WTC11 (cell line): Measurements from ENCODE around the gene CAMSAP3. TPM values are rescaled to one million over a fixed set of nuclear protein-coding genes. Genes with fewer than 3 reads are reported as not detected.

Source experiments
- ATAC-seq: fragments of 200-7000 bp; cut with Tn5 transposase; 2 replicates; pipeline ENCODE4 v1.10.0; 2021; ENCODE audit warnings: mild to moderate bottlenecking, moderate library complexity
- CTCF ChIA-PET: fragments of 300-600 bp; sonication (Branson Sonifier 250); formaldehyde crosslinking; loops from one replicate; lab custom pipeline; 2021; ENCODE audit warnings: antibody characterized with exemption; lab: Charles Lee
- POLR2A ChIA-PET: fragments of 350-600 bp; sonication (Branson Sonifier 250); formaldehyde crosslinking; loops from one replicate; lab custom pipeline; 2021; ENCODE audit warnings: antibody characterized with exemption; lab: Charles Lee
- DNase-seq: peaks from one replicate; pipeline ENCODE4 v3.0.0; 2021; ENCODE audit warnings: low spot score
- H3K27ac Mint-ChIP-seq: 2 replicates; pipeline ENCODE4 v1.8.0; 2021; ENCODE audit warnings: mixed read lengths
- H3K27me3 Mint-ChIP-seq: 2 replicates; pipeline ENCODE4 v1.8.0; 2021; ENCODE audit warnings: low read depth, mild to moderate bottlenecking, moderate library complexity, mixed read lengths
- H3K36me3 Mint-ChIP-seq: 2 replicates; pipeline ENCODE4 v1.8.0; 2021; ENCODE audit warnings: mixed read lengths
- H3K4me1 Mint-ChIP-seq: 2 replicates; pipeline ENCODE4 v1.8.0; 2022; ENCODE audit warnings: mixed read lengths
- H3K4me3 Mint-ChIP-seq: 2 replicates; pipeline ENCODE4 v1.8.0; 2021; ENCODE audit warnings: mild to moderate bottlenecking, moderate library complexity, mixed read lengths
- H3K9me3 Mint-ChIP-seq: 2 replicates; pipeline ENCODE4 v1.8.0; 2021; ENCODE audit warnings: mixed read lengths
- AR ChIP-seq: fragments of 250-450 bp; sonication (Bioruptor Pico); IDR thresholded peaks from 2 replicates; pipeline ENCODE4 v1.9.0; 2021; ENCODE audit warnings: mild to moderate bottlenecking
- CBFB ChIP-seq: sonication (generic); formaldehyde crosslinking; IDR thresholded peaks from 2 replicates; pipeline ENCODE4 v1.8.1; 2022; ENCODE audit warnings: mild to moderate bottlenecking, low read depth, missing genetic modification reagents
- CREM ChIP-seq: sonication (generic); formaldehyde crosslinking; IDR thresholded peaks from 2 replicates; pipeline ENCODE4 v1.8.1; 2022; ENCODE audit warnings: mild to moderate bottlenecking, missing genetic modification reagents, moderate library complexity
- ETV6 ChIP-seq: sonication (generic); formaldehyde crosslinking; IDR thresholded peaks from 2 replicates; pipeline ENCODE4 v1.8.1; 2022; ENCODE audit warnings: mild to moderate bottlenecking, missing genetic modification reagents
- FOXP1 ChIP-seq: sonication (generic); formaldehyde crosslinking; IDR thresholded peaks from 2 replicates; pipeline ENCODE4 v1.8.0; 2022; ENCODE audit warnings: missing genetic modification reagents, mild to moderate bottlenecking, moderate library complexity, borderline replicate concordance
- JAZF1 ChIP-seq: fragments of 250-450 bp; sonication (Bioruptor Pico); IDR thresholded peaks from 2 replicates; pipeline ENCODE4 v1.9.0; 2021; ENCODE audit warnings: moderate library complexity, mild to moderate bottlenecking, inconsistent platforms
- NR2C2 ChIP-seq: sonication (generic); formaldehyde crosslinking; IDR thresholded peaks from 2 replicates; pipeline ENCODE4 v1.8.0; 2022; ENCODE audit warnings: mild to moderate bottlenecking, missing genetic modification reagents
- RELA ChIP-seq: sonication (generic); formaldehyde crosslinking; IDR thresholded peaks from 2 replicates; pipeline ENCODE4 v1.8.1; 2022; ENCODE audit warnings: missing genetic modification reagents, mild to moderate bottlenecking, borderline replicate concordance
- SP1 ChIP-seq: sonication (generic); formaldehyde crosslinking; conservative IDR thresholded peaks from 2 replicates; pipeline ENCODE4 v1.8.1; 2022; ENCODE audit warnings: missing genetic modification reagents
- TEAD1 ChIP-seq: sonication (generic); formaldehyde crosslinking; IDR thresholded peaks from 2 replicates; pipeline ENCODE4 v1.8.0; 2022; ENCODE audit warnings: mild to moderate bottlenecking, missing genetic modification reagents
- USF2 ChIP-seq: sonication (generic); formaldehyde crosslinking; IDR thresholded peaks from 2 replicates; pipeline ENCODE4 v1.8.1; 2023; ENCODE audit warnings: mild to moderate bottlenecking, missing genetic modification reagents, moderate library complexity
- ZBTB21 ChIP-seq: sonication (generic); formaldehyde crosslinking; IDR thresholded peaks from 2 replicates; pipeline ENCODE4 v1.8.1; 2023; ENCODE audit warnings: mild to moderate bottlenecking, missing genetic modification reagents, borderline replicate concordance
- ZNF219 ChIP-seq: sonication (generic); formaldehyde crosslinking; IDR thresholded peaks from 2 replicates; pipeline ENCODE4 v1.8.0; 2023; ENCODE audit warnings: missing genetic modification reagents, mild to moderate bottlenecking, borderline replicate concordance
- ZNF317 ChIP-seq: sonication (generic); formaldehyde crosslinking; IDR thresholded peaks from 2 replicates; pipeline ENCODE4 v1.8.1; 2023; ENCODE audit warnings: low read depth, mild to moderate bottlenecking, moderate library complexity, missing genetic modification reagents, borderline replicate concordance
- ZNF423 ChIP-seq: fragments of 250-450 bp; sonication (Bioruptor Pico); IDR thresholded peaks from 2 replicates; pipeline ENCODE4 v2.1.2; 2022; ENCODE audit warnings: mild to moderate bottlenecking, moderate library complexity
- ZNF425 ChIP-seq: fragments of 250-450 bp; sonication (Bioruptor Pico); conservative IDR thresholded peaks from 2 replicates; pipeline ENCODE4 v1.9.0; 2021; ENCODE audit warnings: mild to moderate bottlenecking
- total RNA-seq: library from RNA; stranded (reverse); gene quantifications from 3 replicates; pipeline ENCODE4 v1.2.3, GENCODE V29; 2021
- TF ChIP-seq, protein P1 (sequence below): sonication (generic); formaldehyde crosslinking; IDR thresholded peaks from 2 replicates; pipeline ENCODE4 v1.8.1; 2023; ENCODE audit warnings: mild to moderate bottlenecking, missing genetic modification reagents, moderate library complexity

CAMSAP3 gene
- total RNA-seq, 1 experiment from 2014 or later = 27.8 TPM

GRCh38 chr19:7550169-7550770 is 45.4 kb upstream of the CAMSAP3 start:
- no peak overlapping the region for H3K27ac Mint-ChIP-seq
- H3K4me1 Mint-ChIP-seq = peaks cover 8% of the 10 kb centered on the region
- ChIA-PET CTCF (interaction anchor here (0.6 to 2.3 kb wide), 9 partner anchors 18 to 370 kb away, joined by 4 to 18 read pairs (median 6); partner anchors contain the start of gene TRAPPC5), POLR2A (interaction anchor here (0.8 kb wide), 1 partner anchor 28 kb away, joined by 3 read pairs; no protein-coding TSS in a partner anchor)
- ATAC-seq = no peak
- TF ChIP-seq FOXP1 (0 out of 2 replicates have a peak, but pooled peaks have one; percentile 46), RELA (CRISPR knock-in tag) (0 out of 2 replicates have a peak, but pooled peaks have one; percentile 58), ETV6 (CRISPR knock-in tag) (no peak)
- peaks cover 12% of the 10 kb centered on the region for H3K36me3 Mint-ChIP-seq
- no peaks in the 10 kb centered on the region for H3K9me3 Mint-ChIP-seq
- DNase-seq = no peak
- H3K27me3 Mint-ChIP-seq = peaks cover 5% of the 10 kb centered on the region; the same call in 1 of the 2 replicates
- peak overlapping the region; percentile 74 for H3K4me3 Mint-ChIP-seq

DNA sequence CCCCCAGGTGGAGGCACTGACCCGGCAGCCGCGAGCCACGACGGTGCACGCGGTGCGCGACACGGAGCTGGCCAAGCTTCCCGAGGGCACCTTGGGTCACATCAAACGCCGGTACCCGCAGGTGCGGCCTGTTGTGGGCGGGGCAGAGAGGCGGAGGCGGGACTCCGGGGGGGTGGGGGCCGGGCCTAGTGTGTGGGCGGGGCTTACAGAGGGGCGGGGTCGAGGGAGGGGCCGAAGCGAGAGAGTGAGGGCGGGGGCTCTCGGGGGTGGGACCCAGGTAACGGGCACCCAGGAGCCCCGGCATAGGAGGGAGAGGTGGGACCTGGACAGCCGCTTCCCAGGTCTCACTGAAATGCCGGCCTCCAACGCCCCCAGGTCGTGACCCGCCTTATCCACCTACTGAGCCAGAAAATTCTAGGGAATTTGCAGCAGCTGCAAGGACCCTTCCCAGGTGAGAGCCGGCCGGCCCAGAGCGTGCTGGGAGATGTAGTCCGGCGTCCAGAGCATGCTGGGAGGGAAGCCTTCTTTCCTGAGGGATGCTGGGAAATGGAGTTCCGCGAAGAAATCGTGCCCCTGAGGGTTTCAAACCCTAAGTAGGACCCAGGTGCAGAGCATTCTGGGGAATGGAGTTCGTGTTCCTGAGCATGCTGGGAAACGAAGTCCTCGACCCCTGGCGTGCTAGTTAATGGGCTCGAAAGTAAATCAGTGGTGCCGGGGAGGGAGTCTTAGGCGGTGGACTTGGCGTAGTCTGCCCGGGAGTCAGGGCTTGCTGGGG is 44.5 kb upstream of the CAMSAP3 start:
- DNase-seq (peak; percentile 95), ATAC-seq (peak; percentile 86)
- Mint-ChIP-seq H3K36me3 (peaks cover 12% of the 10 kb centered on the region), H3K4me3 (peak overlapping the region; percentile 74), H3K27me3 (peaks cover 5% of the 10 kb centered on the region; the same call in 1 of the 2 replicates), H3K4me1 (peaks cover 8% of the 10 kb centered on the region), H3K27ac (peak overlapping the region; percentile 71), H3K9me3 (no peaks in the 10 kb centered on the region)
- ChIA-PET CTCF (interaction anchor here (0.6 to 2.3 kb wide), 9 partner anchors 17 to 370 kb away, joined by 3 to 18 read pairs (median 6); partner anchors contain the start of gene TRAPPC5), POLR2A (interaction anchor here (0.8 kb wide), 1 partner anchor 29 kb away, joined by 3 read pairs; no protein-coding TSS in a partner anchor)
- TF ChIP-seq CREM (CRISPR knock-in tag) = peak; percentile 48; the same call in 1 of the 2 replicates
- TF ChIP-seq SP1 (CRISPR knock-in tag) = peak; percentile 99
- TF ChIP-seq USF2 (CRISPR knock-in tag) = peak; percentile 55
- TF ChIP-seq TEAD1 (CRISPR knock-in tag) = peak; percentile 60; the same call in 1 of the 2 replicates
- TF ChIP-seq AR (CRISPR knock-in tag) = no peak
- no peak for TF ChIP-seq JAZF1
- TF ChIP-seq ZNF317 (CRISPR knock-in tag) = no peak

GRCh38 chr19:7552781-7553180 is 42.9 kb upstream of the CAMSAP3 start:
- no peak for DNase-seq
- peaks cover 8% of the 10 kb centered on the region for H3K4me1 Mint-ChIP-seq
- TF ChIP-seq ZNF219 (CRISPR knock-in tag) (no peak), ZBTB21 (CRISPR knock-in tag) (no peak), ZNF423 (no peak), CBFB (CRISPR knock-in tag) (no peak), ZNF425 (no peak), NR2C2 (CRISPR knock-in tag) (no peak)
- TF ChIP-seq, protein P1, sequence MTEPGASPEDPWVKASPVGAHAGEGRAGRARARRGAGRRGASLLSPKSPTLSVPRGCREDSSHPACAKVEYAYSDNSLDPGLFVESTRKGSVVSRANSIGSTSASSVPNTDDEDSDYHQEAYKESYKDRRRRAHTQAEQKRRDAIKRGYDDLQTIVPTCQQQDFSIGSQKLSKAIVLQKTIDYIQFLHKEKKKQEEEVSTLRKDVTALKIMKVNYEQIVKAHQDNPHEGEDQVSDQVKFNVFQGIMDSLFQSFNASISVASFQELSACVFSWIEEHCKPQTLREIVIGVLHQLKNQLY (CRISPR knock-in tag) = no peak
- no peak overlapping the region for H3K4me3 Mint-ChIP-seq
- ATAC-seq = no peak
- H3K9me3 Mint-ChIP-seq = no peaks in the 10 kb centered on the region
- POLR2A ChIA-PET = interaction anchor here (0.7 to 0.8 kb wide), 3 partner anchors 37 to 116 kb away, joined by 3 to 5 read pairs (median 3); partner anchors contain the start of genes STXBP2 and ZNF358
- CTCF ChIA-PET = interaction anchor here (4.0 kb wide), 1 partner anchor 16 kb away, joined by 64 read pairs; no protein-coding TSS in a partner anchor
- H3K27me3 Mint-ChIP-seq = peaks cover 5% of the 10 kb centered on the region; the same call in 1 of the 2 replicates
- H3K27ac Mint-ChIP-seq = no peak overlapping the region
- peaks cover 20% of the 10 kb centered on the region for H3K36me3 Mint-ChIP-seq
